ENCODE results near the gene ECHDC1. TPM values are rescaled to one million over a fixed set of nuclear protein-coding genes. Genes with fewer than 3 reads are reported as not detected.

ECHDC1 gene
- total and polyA plus RNA-seq, 2 of the 4 experiments (the other 2 are of a cell fraction) = 33.1 to 40.3 TPM

DNA sequence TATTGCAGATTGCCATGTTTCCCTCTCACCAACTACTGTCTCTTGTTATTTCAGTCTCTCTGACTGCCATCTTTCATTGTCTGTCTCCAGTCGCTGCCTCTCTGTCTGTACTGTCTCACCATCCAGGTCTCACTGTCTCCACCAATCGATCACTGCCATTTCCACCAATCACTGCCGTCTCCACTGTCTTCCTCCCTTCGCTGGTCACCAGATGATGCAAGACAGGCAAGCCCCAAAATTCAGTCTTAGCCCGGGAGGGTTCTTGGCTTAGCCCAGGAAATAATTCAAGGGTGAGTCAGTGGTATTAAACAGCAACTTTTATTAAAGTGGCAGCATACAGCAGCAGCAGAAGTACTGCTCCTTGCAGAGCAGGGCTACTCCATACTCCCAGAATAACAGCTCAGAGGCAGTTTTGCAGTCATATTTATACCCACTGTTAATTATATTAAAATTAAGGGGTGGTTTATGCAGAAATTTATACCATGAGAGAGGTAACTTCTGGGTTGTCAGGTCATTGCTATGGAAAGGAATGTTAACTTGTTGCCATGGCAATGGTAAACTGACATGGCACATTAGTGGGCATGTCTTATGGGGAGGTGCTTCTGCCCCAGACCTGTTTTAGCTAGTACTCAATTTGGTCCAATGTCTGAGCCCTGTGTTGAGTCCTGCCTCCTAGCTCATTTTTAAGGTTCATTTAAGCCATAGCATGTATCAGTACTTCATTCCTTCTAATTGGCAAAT lies 23.0 kb upstream of the ECHDC1 start:
- Histone ChIP-seq H3K9me3 (ENCODE audit: control insufficient read depth, insufficient read depth, low read length) (0 out of 2 replicates have a peak, but pooled peaks cover 2% of the 10 kb centered on the region), H3K4me3 (ENCODE audit: insufficient read depth, low read depth, low read length) (no peak overlapping the region), H3K27me3 (ENCODE audit: control insufficient read depth, insufficient read depth, low read length) (no peaks in the 10 kb centered on the region), H3K9ac (ENCODE audit: low read depth, low read length) (peak overlapping the region; percentile 35), H2BK5ac (ENCODE audit: low read depth, low read length, poor library complexity, severe bottlenecking) (peak overlapping the region; percentile 85), H2AK5ac (ENCODE audit: low read depth, low read length) (peak overlapping the region; percentile 87; the same call in 1 of the 2 replicates), H3K18ac (ENCODE audit: low read depth, low read length) (peak overlapping the region; percentile 70), H4K5ac (ENCODE audit: low read depth, low read length) (peak overlapping the region; percentile 62), H4K20me1 (ENCODE audit: insufficient read depth, low read length) (no peaks in the 10 kb centered on the region), H3K27ac (ENCODE audit: insufficient read depth, low read length) (peak overlapping the region; percentile 80), H3K56ac (ENCODE audit: extremely low read depth, insufficient read depth, low read length) (peak overlapping the region; percentile 63; the same call in 1 of the 2 replicates), H2AFZ (replicated peaks; ENCODE audit: low read length, poor library complexity) (peak overlapping the region; percentile 63), H4K8ac (ENCODE audit: low read depth in 2 of 2, low read length in 2 of 2) (peak overlapping the region; percentile 89 to 93), H4K91ac (ENCODE audit: insufficient read depth, low read depth, low read length) (peak overlapping the region; percentile 84), H3K4me2 (ENCODE audit: low read depth, low read length) (peak overlapping the region; percentile 29; the same call in 1 of the 2 replicates), H2BK15ac (ENCODE audit: low read depth, low read length) (peak overlapping the region; percentile 88), H3K9me1 (ENCODE audit: insufficient read depth, low read length) (peaks cover 5% of the 10 kb centered on the region; the same call in 1 of the 2 replicates), H3K36me3 (ENCODE audit: control insufficient read depth, insufficient read depth, low read length) (no peaks in the 10 kb centered on the region), H3K4ac (ENCODE audit: low read depth, low read length) (peak overlapping the region; percentile 74), H2BK20ac (ENCODE audit: low read depth, low read length) (peak overlapping the region; percentile 91), H3K23ac (ENCODE audit: low read depth, low read length) (peak overlapping the region; percentile 34), H3K4me1 (ENCODE audit: control insufficient read depth, insufficient read depth, low read length) (peaks cover 5% of the 10 kb centered on the region), H2BK120ac (ENCODE audit: low read depth, low read length) (peak overlapping the region; percentile 86), H3K14ac (replicated peaks; ENCODE audit: low read depth, low read length) (peak overlapping the region; percentile 67), H2AK9ac (replicated peaks; ENCODE audit: low read depth, low read length, poor library complexity) (no peak overlapping the region), H3K79me1 (ENCODE audit: low read depth in 1 of 2, low read length in 2 of 2) (peaks cover 0 to 6% of the 10 kb centered on the region in 2 experiments; a peak in 1 of 4 replicates)
- DNase-seq (peak; percentile 98), ATAC-seq (ENCODE audit: low read depth) (peak; percentile 96)
- ChIA-PET POLR2A (ENCODE audit: unreplicated experiment) (no interaction called here), CTCF (interaction anchor here (0.6 to 0.8 kb wide), 2 partner anchors 28 to 150 kb away, joined by 3 to 4 read pairs; no protein-coding TSS in a partner anchor)
- intact Hi-C loops (cut with micrococcal nuclease) = no loop called here
- dilution Hi-C loops (cut with HindIII; ENCODE audit: low sequenced_read_pairs, unreplicated experiment) = no loop called here
- BruUV-seq (replicated peaks) = no TSS peak
- in situ Hi-C loops (cut with MboI; ENCODE audit: low sequenced_read_pairs) = no loop called here
- 14% methylated on average over 1 of the region's 5 CpGs; no CpG with 5 or more reads in 1 of the 2 experiments for WGBS, 2 experiments (ENCODE audit: extremely low coverage in 2 of 2, insufficient read length in 1 of 2)
- TF ChIP-seq RFX5 (IDR thresholded peaks at IDR 0.05; ENCODE audit: low read depth, low read length) (0 out of 2 replicates have a peak, but pooled peaks have one; percentile 42), SMC3 (IDR thresholded peaks at IDR 0.05; ENCODE audit: low read depth, low read length) (no peak), MAFK (IDR thresholded peaks at IDR 0.05; ENCODE audit: low read depth, low read length) (peak; percentile 13; the same call in 1 of the 2 replicates), FOS (IDR thresholded peaks at IDR 0.05; ENCODE audit: low read depth, low read length) (peak; percentile 67; the same call in 1 of the 2 replicates), NFE2L2 (IDR thresholded peaks at IDR 0.05; ENCODE audit: low read depth, low read length) (peak; percentile 37; the same call in 1 of the 2 replicates), CEBPB (IDR thresholded peaks at IDR 0.05; ENCODE audit: low read depth, low read length) (peak; percentile 99), RAD21 (IDR thresholded peaks at IDR 0.05; ENCODE audit: low read length) (peak; percentile 4; the same call in 1 of the 2 replicates), POLR2A (IDR thresholded peaks at IDR 0.05; ENCODE audit: low read depth, low read length) (peak; percentile 48; the same call in 1 of the 2 replicates), BHLHE40 (IDR thresholded peaks at IDR 0.05; ENCODE audit: low read depth, low read length) (peak; percentile 18; the same call in 1 of the 2 replicates), CHD1 (IDR thresholded peaks at IDR 0.05; ENCODE audit: low read depth, low read length) (no peak)
- TF ChIP-seq, protein P1, sequence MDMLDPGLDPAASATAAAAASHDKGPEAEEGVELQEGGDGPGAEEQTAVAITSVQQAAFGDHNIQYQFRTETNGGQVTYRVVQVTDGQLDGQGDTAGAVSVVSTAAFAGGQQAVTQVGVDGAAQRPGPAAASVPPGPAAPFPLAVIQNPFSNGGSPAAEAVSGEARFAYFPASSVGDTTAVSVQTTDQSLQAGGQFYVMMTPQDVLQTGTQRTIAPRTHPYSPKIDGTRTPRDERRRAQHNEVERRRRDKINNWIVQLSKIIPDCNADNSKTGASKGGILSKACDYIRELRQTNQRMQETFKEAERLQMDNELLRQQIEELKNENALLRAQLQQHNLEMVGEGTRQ (IDR thresholded peaks at IDR 0.05; ENCODE audit: low read depth, low read length) = no peak
- TF ChIP-seq, protein P2, sequence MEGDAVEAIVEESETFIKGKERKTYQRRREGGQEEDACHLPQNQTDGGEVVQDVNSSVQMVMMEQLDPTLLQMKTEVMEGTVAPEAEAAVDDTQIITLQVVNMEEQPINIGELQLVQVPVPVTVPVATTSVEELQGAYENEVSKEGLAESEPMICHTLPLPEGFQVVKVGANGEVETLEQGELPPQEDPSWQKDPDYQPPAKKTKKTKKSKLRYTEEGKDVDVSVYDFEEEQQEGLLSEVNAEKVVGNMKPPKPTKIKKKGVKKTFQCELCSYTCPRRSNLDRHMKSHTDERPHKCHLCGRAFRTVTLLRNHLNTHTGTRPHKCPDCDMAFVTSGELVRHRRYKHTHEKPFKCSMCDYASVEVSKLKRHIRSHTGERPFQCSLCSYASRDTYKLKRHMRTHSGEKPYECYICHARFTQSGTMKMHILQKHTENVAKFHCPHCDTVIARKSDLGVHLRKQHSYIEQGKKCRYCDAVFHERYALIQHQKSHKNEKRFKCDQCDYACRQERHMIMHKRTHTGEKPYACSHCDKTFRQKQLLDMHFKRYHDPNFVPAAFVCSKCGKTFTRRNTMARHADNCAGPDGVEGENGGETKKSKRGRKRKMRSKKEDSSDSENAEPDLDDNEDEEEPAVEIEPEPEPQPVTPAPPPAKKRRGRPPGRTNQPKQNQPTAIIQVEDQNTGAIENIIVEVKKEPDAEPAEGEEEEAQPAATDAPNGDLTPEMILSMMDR (conservative IDR thresholded peaks at IDR 0.05; ENCODE audit: low read depth, low read length) = no peak
- TF ChIP-seq, protein P3, sequence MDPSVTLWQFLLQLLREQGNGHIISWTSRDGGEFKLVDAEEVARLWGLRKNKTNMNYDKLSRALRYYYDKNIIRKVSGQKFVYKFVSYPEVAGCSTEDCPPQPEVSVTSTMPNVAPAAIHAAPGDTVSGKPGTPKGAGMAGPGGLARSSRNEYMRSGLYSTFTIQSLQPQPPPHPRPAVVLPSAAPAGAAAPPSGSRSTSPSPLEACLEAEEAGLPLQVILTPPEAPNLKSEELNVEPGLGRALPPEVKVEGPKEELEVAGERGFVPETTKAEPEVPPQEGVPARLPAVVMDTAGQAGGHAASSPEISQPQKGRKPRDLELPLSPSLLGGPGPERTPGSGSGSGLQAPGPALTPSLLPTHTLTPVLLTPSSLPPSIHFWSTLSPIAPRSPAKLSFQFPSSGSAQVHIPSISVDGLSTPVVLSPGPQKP (IDR thresholded peaks at IDR 0.05; ENCODE audit: borderline replicate concordance, low read depth, low read length) = no peak

Data from IMR-90 (cell line).